ENCODE data around the gene SLC25A40.

DNA sequence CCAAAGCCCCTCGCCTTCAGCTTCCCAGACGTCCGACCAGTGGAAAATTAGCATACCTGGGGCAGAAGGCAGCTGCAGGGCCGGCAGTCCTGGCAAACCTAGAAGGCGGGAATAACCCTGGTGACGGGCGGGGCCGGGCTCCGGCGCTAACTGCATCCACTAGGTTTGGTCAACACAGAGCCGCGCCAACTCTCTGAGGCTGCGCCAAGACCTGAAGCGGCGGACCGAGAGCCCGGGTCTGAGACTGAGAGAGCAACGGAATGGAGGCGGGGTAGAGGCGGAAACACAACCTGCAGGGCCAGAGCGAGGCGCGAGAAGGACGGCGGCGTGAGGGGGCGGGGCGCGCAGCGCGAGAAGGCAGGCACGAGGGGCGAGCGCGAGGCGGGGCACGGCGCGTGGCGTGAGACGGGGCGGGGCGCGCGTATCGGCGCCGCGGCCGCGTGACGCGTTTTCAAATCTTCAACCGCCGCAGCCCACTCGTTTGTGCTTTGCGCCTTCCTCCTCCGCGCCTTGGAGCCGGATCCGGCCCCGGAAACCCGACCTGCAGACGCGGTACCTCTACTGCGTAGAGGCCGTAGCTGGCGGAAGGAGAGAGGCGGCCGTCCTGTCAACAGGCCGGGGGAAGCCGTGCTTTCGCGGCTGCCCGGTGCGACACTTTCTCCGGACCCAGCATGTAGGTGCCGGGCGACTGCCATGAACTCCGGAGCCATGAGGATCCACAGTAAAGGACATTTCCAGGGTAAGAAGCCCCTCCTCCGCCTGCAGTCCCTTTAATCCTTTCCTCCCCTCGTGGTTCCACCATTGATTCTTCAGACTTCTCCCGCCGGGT lies at the start of gene SLC25A40, which contains the start of gene DBF4:
- TF ChIP-seq, protein P1, sequence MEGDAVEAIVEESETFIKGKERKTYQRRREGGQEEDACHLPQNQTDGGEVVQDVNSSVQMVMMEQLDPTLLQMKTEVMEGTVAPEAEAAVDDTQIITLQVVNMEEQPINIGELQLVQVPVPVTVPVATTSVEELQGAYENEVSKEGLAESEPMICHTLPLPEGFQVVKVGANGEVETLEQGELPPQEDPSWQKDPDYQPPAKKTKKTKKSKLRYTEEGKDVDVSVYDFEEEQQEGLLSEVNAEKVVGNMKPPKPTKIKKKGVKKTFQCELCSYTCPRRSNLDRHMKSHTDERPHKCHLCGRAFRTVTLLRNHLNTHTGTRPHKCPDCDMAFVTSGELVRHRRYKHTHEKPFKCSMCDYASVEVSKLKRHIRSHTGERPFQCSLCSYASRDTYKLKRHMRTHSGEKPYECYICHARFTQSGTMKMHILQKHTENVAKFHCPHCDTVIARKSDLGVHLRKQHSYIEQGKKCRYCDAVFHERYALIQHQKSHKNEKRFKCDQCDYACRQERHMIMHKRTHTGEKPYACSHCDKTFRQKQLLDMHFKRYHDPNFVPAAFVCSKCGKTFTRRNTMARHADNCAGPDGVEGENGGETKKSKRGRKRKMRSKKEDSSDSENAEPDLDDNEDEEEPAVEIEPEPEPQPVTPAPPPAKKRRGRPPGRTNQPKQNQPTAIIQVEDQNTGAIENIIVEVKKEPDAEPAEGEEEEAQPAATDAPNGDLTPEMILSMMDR (IDR thresholded peaks at IDR 0.05) = no peak
- peak in 1 of 2 donors; percentile 89 for TF ChIP-seq POLR2A (IDR thresholded peaks at IDR 0.05)

Data from thyroid gland (tissue), 4 donors.